Neural cell (in vitro differentiated cells): ENCODE data around the gene SCRN2.

ENCODE experiments used
- EZH2 ChIP-seq: fragments of 200-600, 300-800 bp; shearing (Covaris generic), sonication (generic); IDR thresholded peaks from 2 replicates; pipeline ENCODE4 v1.6.1; 2014; ENCODE audit warnings: antibody characterized with exemption, low read length, borderline replicate concordance, mild to moderate bottlenecking; ENCODE audit not compliant: insufficient read depth, poor library complexity, severe bottlenecking
- POLR2AphosphoS5 ChIP-seq: IDR thresholded peaks from 2 replicates; pipeline ENCODE4 v1.6.1; 2012

- no peak for TF ChIP-seq EZH2
- TF ChIP-seq POLR2AphosphoS5 = no peak
Measured at GRCh38 chr17:47850373-47850691, 9.3 kb upstream of the SCRN2 start.
